Kidney (tissue), 14 donors: ENCODE measurements around the gene SNTA1. TPM values are rescaled to one million over a fixed set of nuclear protein-coding genes. Genes with fewer than 3 reads are reported as not detected.

Experiments used
- DNase-seq, 5 donors: peaks; one replicate each; pipeline ENCODE4 v3.0.0-alpha.2; 2013 to 2020
- FAIRE-seq: peaks from 2 replicates; lab custom pipeline; 2012; peaks lifted over from hg19 to GRCh38; lab: Jason Lieb, UNC
- H3K27ac ChIP-seq, 2 donors: one replicate each; pipeline ENCODE4 v1.7.0; 2013; ENCODE audit warnings: low read depth in 2 of 2, low read length in 2 of 2, inconsistent platforms in 1 of 2
- H3K27me3 ChIP-seq: one replicate; pipeline ENCODE4 v1.7.1; 2013; ENCODE audit warnings: low read length, inconsistent platforms; ENCODE audit not compliant: control insufficient read depth, insufficient read depth
- H3K36me3 ChIP-seq, 3 donors: one replicate each; pipeline versions ENCODE4 v1.7.0 to v1.7.1; 2013; ENCODE audit warnings: low read length in 3 of 3, control low read depth in 1 of 3, inconsistent platforms in 1 of 3; ENCODE audit not compliant: insufficient read depth in 3 of 3, control insufficient read depth in 2 of 3
- H3K4me1 ChIP-seq, 3 donors: one replicate each; pipeline versions ENCODE4 v1.7.0 to v1.7.1; 2013; ENCODE audit warnings: low read length in 3 of 3, inconsistent platforms in 1 of 3, low read depth in 1 of 3; ENCODE audit not compliant: control insufficient read depth in 2 of 3, insufficient read depth in 2 of 3
- H3K4me3 ChIP-seq, 3 donors: one replicate each; pipeline versions ENCODE4 v1.7.0 to v1.8.1; 2013; ENCODE audit warnings: low read length in 3 of 3, control low read depth in 1 of 3, inconsistent platforms in 1 of 3
- H3K9ac ChIP-seq, 3 donors: one replicate each; pipeline versions ENCODE4 v1.7.0 to v1.7.1; 2013; ENCODE audit warnings: low read length in 3 of 3, control low read depth in 1 of 3, inconsistent platforms in 1 of 3
- H3K9me3 ChIP-seq, 3 donors: one replicate each; pipeline versions ENCODE4 v1.7.0 to v1.7.1; 2013; ENCODE audit warnings: low read length in 3 of 3, control low read depth in 1 of 3, inconsistent platforms in 1 of 3; ENCODE audit not compliant: control insufficient read depth in 2 of 3, insufficient read depth in 1 of 3
- CTCF ChIP-seq: IDR thresholded peaks from 3 replicates; pipeline ENCODE4 v1.5.1; 2012; ENCODE audit warnings: mild to moderate bottlenecking, moderate library complexity, borderline replicate concordance; ENCODE audit not compliant: insufficient read depth; ENCODE audit errors: extremely low read depth
- intact Hi-C: fragments of 100-400 bp; cut with DNase I; formaldehyde crosslinking; loops from one replicate; pipeline ENCODE4 v1.11.1; 2022
- polyA plus RNA-seq: library from polyadenylated mRNA; stranded (reverse); fragments of 350-450 nt; fragmentation: Illumina TruSeq; extraction: RNeasy Lipid Tissue Mini Kit (QIAGEN cat#74804); gene quantifications from one replicate; pipeline ENCODE4 v1.2.3, GENCODE V29; 2014; ENCODE audit warnings: low read depth, low replicate concordance; ENCODE audit not compliant: insufficient read depth
- total RNA-seq: library from RNA; stranded (reverse); fragmentation: NEBNext Ultra II Directional; extraction: Animal tissue kit (Norgen Biotek cat#: 25700); gene quantifications from one replicate; pipeline ENCODE4 v1.2.1, GENCODE V29; 2021
- donor health status: control.
- donor health status: control.
- donor health status: control.
- donor health status: control.
- donor health status: control.
- donor health status: DM: yes; HTN: yes; CAD: no.
- donor health status: Normal renal cell carcinoma (clear cell type).

The SNTA1 gene
- total and polyA plus RNA-seq, 2 donors from 2014 or later: 12.2 to 53.6 TPM

DNA sequence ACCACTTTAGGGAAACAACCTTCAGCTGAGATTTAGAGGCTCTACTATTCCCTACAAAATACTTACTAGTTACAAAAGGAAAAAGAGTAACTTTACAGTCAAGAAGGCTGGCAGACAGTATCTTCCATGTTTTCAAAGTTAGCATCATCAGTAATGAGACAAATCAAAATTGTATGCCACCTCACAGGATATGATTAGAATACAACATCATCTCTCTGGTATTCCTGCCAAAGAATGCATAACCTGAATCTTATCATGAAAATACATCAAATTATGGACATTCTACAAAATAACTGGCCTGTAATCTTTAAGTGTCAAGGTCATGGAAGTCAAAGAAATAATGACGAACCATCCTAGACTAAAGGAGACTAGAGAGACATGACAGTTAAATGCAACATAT is 80.7 kb downstream of the SNTA1 start:
- intact Hi-C loops: no loop called here
- H3K4me3 ChIP-seq: no peak overlapping the region
- no peak overlapping the region for H3K9ac ChIP-seq
- no peaks in the 10 kb centered on the region for H3K9me3 ChIP-seq
- DNase-seq (no peak), FAIRE-seq (no peak)
- TF ChIP-seq CTCF: no peak
- no peaks in the 10 kb centered on the region for H3K4me1 ChIP-seq
- H3K27ac ChIP-seq: no peak overlapping the region
- H3K27me3 ChIP-seq: no peaks in the 10 kb centered on the region
- peaks cover 3 to 50% (median 25%) of the 10 kb centered on the region in 3 donors for H3K36me3 ChIP-seq

- FAIRE-seq: no peak
- intact Hi-C loops: no loop called here
- Histone ChIP-seq H3K4me1 (no peaks in the 10 kb centered on the region), H3K9ac (no peak overlapping the region), H3K27ac (no peak overlapping the region), H3K4me3 (no peak overlapping the region), H3K9me3 (no peaks in the 10 kb centered on the region), H3K36me3 (peaks cover 0 to 30% (median 17%) of the 10 kb centered on the region in 3 donors), H3K27me3 (no peaks in the 10 kb centered on the region)
- DNase-seq: no peak
- TF ChIP-seq CTCF: no peak
Measured at GRCh38 chr20:33359399-33360261, 83.9 kb downstream of the SNTA1 start.

Other genes with a start within 250 kb of the SNTA1 start
- gene BPIFA3, start 226.4 kb downstream of the SNTA1 start, total RNA-seq: not detected
- not detected for gene BPIFA3, start 226.4 kb downstream of the SNTA1 start, polyA plus RNA-seq
- not detected for gene BPIFA1, start 207.8 kb downstream of the SNTA1 start, total RNA-seq
- gene BPIFA1, start 207.8 kb downstream of the SNTA1 start, polyA plus RNA-seq: not detected
- not detected for gene BPIFB1, start 160.5 kb downstream of the SNTA1 start, total RNA-seq
- gene BPIFB1, start 160.5 kb downstream of the SNTA1 start, polyA plus RNA-seq: not detected
- gene CDK5RAP1, start 42.2 kb downstream of the SNTA1 start, total RNA-seq: 25.2 TPM
- 34.4 TPM for gene CDK5RAP1, start 42.2 kb downstream of the SNTA1 start, polyA plus RNA-seq
- gene CBFA2T2, start 46.3 kb upstream of the SNTA1 start, total RNA-seq: 17.3 TPM
- 5.5 TPM for gene CBFA2T2, start 46.3 kb upstream of the SNTA1 start, polyA plus RNA-seq
- gene C20orf144, start 218.6 kb upstream of the SNTA1 start, total RNA-seq: 0.16 TPM
- not detected for gene C20orf144, start 218.6 kb upstream of the SNTA1 start, polyA plus RNA-seq
- gene ACTL10, start 223.2 kb upstream of the SNTA1 start, total RNA-seq: 3.0 TPM
- 1.7 TPM for gene ACTL10, start 223.2 kb upstream of the SNTA1 start, polyA plus RNA-seq
- gene NECAB3, start 230.7 kb upstream of the SNTA1 start, total RNA-seq: 19.7 TPM
- gene NECAB3, start 230.7 kb upstream of the SNTA1 start, polyA plus RNA-seq: 35.6 TPM
- gene E2F1, start 242.6 kb upstream of the SNTA1 start, total RNA-seq: 1.5 TPM
- gene E2F1, start 242.6 kb upstream of the SNTA1 start, polyA plus RNA-seq: 0.90 TPM